Measurements from ENCODE around the gene PDLIM4. TPM values are rescaled to one million over a fixed set of nuclear protein-coding genes. Genes with fewer than 3 reads are reported as not detected.

Gene PDLIM4
- total and polyA plus RNA-seq, 7 experiments from 2014 or later, result 0.99 TPM; not detected in 6

- H3K27me3 ChIP-seq (ENCODE audit: control insufficient read depth in 2 of 2, insufficient read depth in 2 of 2, low read length in 2 of 2), result no peaks in the 10 kb centered on the region
- Mint-ChIP-seq H3K36me3 (no peaks in the 10 kb centered on the region), H3K4me1 (peaks cover 0 to 13% (median 0%) of the 10 kb centered on the region in 7 donors), H3K9me3 (peaks cover 0 to 1% (median 0%) of the 10 kb centered on the region in 11 donors), H3K27me3 (peaks cover 0 to 11% (median 6%) of the 10 kb centered on the region in 5 donors), H3K4me3 (no peak overlapping the region), H3K27ac (no peak overlapping the region)
- H3K9me3 ChIP-seq (ENCODE audit: control insufficient read depth in 2 of 3, low read length in 3 of 3), result no peaks in the 10 kb centered on the region
- CTCF ChIA-PET, result no interaction called here
- POLR2A ChIA-PET, result interaction anchor here (0.6 kb wide), 1 partner anchor 96 kb away, joined by 3 read pairs; no protein-coding TSS in a partner anchor
- intact Hi-C loops (cut with micrococcal nuclease), result no loop called here
- H3K36me3 ChIP-seq (ENCODE audit: control insufficient read depth in 2 of 3, insufficient read depth in 3 of 3, low read length in 3 of 3), result no peaks in the 10 kb centered on the region
- no peak overlapping the region for H3K27ac ChIP-seq (ENCODE audit: low read depth, low read length)
- H3K4me1 ChIP-seq (ENCODE audit: control insufficient read depth in 2 of 2, insufficient read depth in 2 of 2, low read length in 2 of 2), result no peaks in the 10 kb centered on the region
- DNase-seq, result peak in 1 of 9 donors; percentile 20
- no peak overlapping the region for H3K4me3 ChIP-seq (ENCODE audit: low read length)
- ATAC-seq, result no peak
Observed at GRCh38 chr5:132261881-132262845, 4.7 kb downstream of the PDLIM4 start.

- ChIA-PET POLR2A (no interaction called here), CTCF (no interaction called here)
- H3K36me3 Mint-ChIP-seq, result no peaks in the 10 kb centered on the region
Observed at GRCh38 chr5:132262882-132263547, 5.5 kb downstream of the PDLIM4 start.

GRCh38 chr5:132263548-132264261 is 6.2 kb downstream of the PDLIM4 start:
- Histone ChIP-seq H3K4me1 (ENCODE audit: control insufficient read depth in 2 of 2, insufficient read depth in 2 of 2, low read length in 2 of 2) (no peaks in the 10 kb centered on the region), H3K27me3 (ENCODE audit: control insufficient read depth in 2 of 2, insufficient read depth in 2 of 2, low read length in 2 of 2) (no peaks in the 10 kb centered on the region), H3K27ac (ENCODE audit: low read depth, low read length) (no peak overlapping the region), H3K4me3 (ENCODE audit: low read length) (no peak overlapping the region), H3K36me3 (ENCODE audit: control insufficient read depth in 2 of 3, insufficient read depth in 3 of 3, low read length in 3 of 3) (no peaks in the 10 kb centered on the region), H3K9me3 (ENCODE audit: control insufficient read depth in 2 of 3, low read length in 3 of 3) (no peaks in the 10 kb centered on the region)
- CTCF ChIA-PET, result no interaction called here
- POLR2A ChIA-PET, result no interaction called here
- peaks cover 0 to 13% (median 0%) of the 10 kb centered on the region in 7 donors for H3K4me1 Mint-ChIP-seq
- H3K27me3 Mint-ChIP-seq, result peaks cover 0 to 3% (median 0%) of the 10 kb centered on the region in 5 donors
- intact Hi-C loops (cut with micrococcal nuclease), result no loop called here
- H3K36me3 Mint-ChIP-seq, result no peaks in the 10 kb centered on the region
- no peak overlapping the region for H3K4me3 Mint-ChIP-seq
- ATAC-seq (peak; percentile 12), DNase-seq (peak in 1 of 9 donors; percentile 30)
- H3K9me3 Mint-ChIP-seq, result peaks cover 0 to 1% (median 0%) of the 10 kb centered on the region in 11 donors
- no peak overlapping the region for H3K27ac Mint-ChIP-seq

More at GRCh38 chr5:132262882-132263547, 5.5 kb downstream of the PDLIM4 start:
- Histone ChIP-seq H3K27me3 (ENCODE audit: control insufficient read depth in 2 of 2, insufficient read depth in 2 of 2, low read length in 2 of 2) (no peaks in the 10 kb centered on the region), H3K9me3 (ENCODE audit: control insufficient read depth in 2 of 3, low read length in 3 of 3) (no peaks in the 10 kb centered on the region), H3K4me1 (ENCODE audit: control insufficient read depth in 2 of 2, insufficient read depth in 2 of 2, low read length in 2 of 2) (no peaks in the 10 kb centered on the region), H3K36me3 (ENCODE audit: control insufficient read depth in 2 of 3, insufficient read depth in 3 of 3, low read length in 3 of 3) (no peaks in the 10 kb centered on the region), H3K27ac (ENCODE audit: low read depth, low read length) (no peak overlapping the region), H3K4me3 (ENCODE audit: low read length) (no peak overlapping the region)
- no peak overlapping the region for H3K27ac Mint-ChIP-seq
- peaks cover 0 to 1% (median 0%) of the 10 kb centered on the region in 11 donors for H3K9me3 Mint-ChIP-seq
- no peak for ATAC-seq
- peaks cover 0 to 9% (median 3%) of the 10 kb centered on the region in 5 donors for H3K27me3 Mint-ChIP-seq
- intact Hi-C loops (cut with micrococcal nuclease), result no loop called here
- peaks cover 0 to 13% (median 0%) of the 10 kb centered on the region in 7 donors for H3K4me1 Mint-ChIP-seq
- no peak for DNase-seq
- H3K4me3 Mint-ChIP-seq, result no peak overlapping the region

GRCh38 chr5:132264546-132265335 is 7.2 kb downstream of the PDLIM4 start:
- no peaks in the 10 kb centered on the region for H3K27me3 ChIP-seq (ENCODE audit: control insufficient read depth in 2 of 2, insufficient read depth in 2 of 2, low read length in 2 of 2)
- CTCF ChIA-PET, result interaction anchor here (0.7 kb wide), 1 partner anchor 26 kb away, joined by 3 read pairs; no protein-coding TSS in a partner anchor
- H3K27ac ChIP-seq (ENCODE audit: low read depth, low read length), result no peak overlapping the region
- intact Hi-C loops (cut with micrococcal nuclease), result no loop called here
- no peaks in the 10 kb centered on the region for H3K9me3 ChIP-seq (ENCODE audit: control insufficient read depth in 2 of 3, low read length in 3 of 3)
- Mint-ChIP-seq H3K27ac (peak overlapping the region in 1 of 9 donors; percentile 12), H3K9me3 (peaks cover 0 to 1% (median 0%) of the 10 kb centered on the region in 11 donors), H3K4me1 (peaks cover 0 to 13% (median 0%) of the 10 kb centered on the region in 7 donors), H3K36me3 (no peaks in the 10 kb centered on the region), H3K4me3 (no peak overlapping the region), H3K27me3 (peaks cover 0 to 3% (median 0%) of the 10 kb centered on the region in 5 donors)
- no peaks in the 10 kb centered on the region for H3K36me3 ChIP-seq (ENCODE audit: control insufficient read depth in 2 of 3, insufficient read depth in 3 of 3, low read length in 3 of 3)
- ATAC-seq (no peak), DNase-seq (peak in 1 of 9 donors; percentile 18)
- POLR2A ChIA-PET, result no interaction called here
- no peaks in the 10 kb centered on the region for H3K4me1 ChIP-seq (ENCODE audit: control insufficient read depth in 2 of 2, insufficient read depth in 2 of 2, low read length in 2 of 2)
- no peak overlapping the region for H3K4me3 ChIP-seq (ENCODE audit: low read length)

GRCh38 chr5:132265336-132266030 is 8.0 kb downstream of the PDLIM4 start:
- Mint-ChIP-seq H3K4me3 (no peak overlapping the region), H3K27ac (no peak overlapping the region), H3K27me3 (peaks cover 0 to under 1% (median 0%) of the 10 kb centered on the region in 5 donors), H3K36me3 (no peaks in the 10 kb centered on the region), H3K4me1 (peaks cover 0 to 9% (median 0%) of the 10 kb centered on the region in 7 donors), H3K9me3 (peaks cover 0 to 1% (median 0%) of the 10 kb centered on the region in 11 donors)
- DNase-seq, result no peak
- Histone ChIP-seq H3K4me1 (ENCODE audit: control insufficient read depth in 2 of 2, insufficient read depth in 2 of 2, low read length in 2 of 2) (no peaks in the 10 kb centered on the region), H3K4me3 (ENCODE audit: low read length) (no peak overlapping the region), H3K36me3 (ENCODE audit: control insufficient read depth in 2 of 3, insufficient read depth in 3 of 3, low read length in 3 of 3) (no peaks in the 10 kb centered on the region), H3K9me3 (ENCODE audit: control insufficient read depth in 2 of 3, low read length in 3 of 3) (no peaks in the 10 kb centered on the region), H3K27me3 (ENCODE audit: control insufficient read depth in 2 of 2, insufficient read depth in 2 of 2, low read length in 2 of 2) (no peaks in the 10 kb centered on the region), H3K27ac (ENCODE audit: low read depth, low read length) (no peak overlapping the region)
- intact Hi-C loops (cut with micrococcal nuclease), result no loop called here
- CTCF ChIA-PET, result interaction anchor here (0.7 kb wide), 1 partner anchor 27 kb away, joined by 3 read pairs; no protein-coding TSS in a partner anchor
- POLR2A ChIA-PET, result no interaction called here
- ATAC-seq, result no peak
